ENCODE results near the gene MIPEP.

GRCh38 chr13:23877286-23877685, 11.9 kb downstream of the MIPEP start:
- TF ChIP-seq EZH2phosphoT487 (IDR thresholded peaks at IDR 0.05; ENCODE audit: insufficient read depth, low read depth) (no peak), EZH2 (IDR thresholded peaks at IDR 0.05; ENCODE audit: insufficient read depth, poor library complexity, severe bottlenecking) (no peak)

Measured in GM23248 (cell line).